GM12801 (cell line): Measurements from ENCODE around the gene PDE4B.

Source experiments
- CTCF ChIP-seq: IDR thresholded peaks from one replicate; pipeline ENCODE4 v1.5.1; 2011; ENCODE audit warnings: control low read depth; ENCODE audit not compliant: insufficient read length; ENCODE audit errors: extremely low read depth

The PDE4B gene

DNA sequence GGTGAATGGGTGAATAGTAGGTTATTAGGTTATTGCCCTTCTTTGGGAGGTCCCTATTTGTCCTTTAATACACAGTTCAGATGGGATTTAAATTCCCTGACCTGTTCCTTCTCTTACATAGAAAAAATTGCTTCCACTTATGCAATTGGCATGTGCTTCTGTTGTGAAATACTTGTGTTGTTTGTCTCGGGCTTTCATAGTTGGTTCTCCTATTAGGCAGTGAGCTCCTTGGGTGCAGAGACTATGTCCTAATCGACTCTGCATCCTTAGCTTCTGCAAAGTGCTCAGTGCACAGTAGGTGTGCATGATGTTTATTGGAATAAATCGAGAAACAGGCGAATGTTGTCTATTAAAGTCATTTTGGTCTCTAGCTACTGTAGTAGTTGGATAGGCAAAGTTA is 1.3 kb upstream of the PDE4B start:
- TF ChIP-seq CTCF = no peak

DNA sequence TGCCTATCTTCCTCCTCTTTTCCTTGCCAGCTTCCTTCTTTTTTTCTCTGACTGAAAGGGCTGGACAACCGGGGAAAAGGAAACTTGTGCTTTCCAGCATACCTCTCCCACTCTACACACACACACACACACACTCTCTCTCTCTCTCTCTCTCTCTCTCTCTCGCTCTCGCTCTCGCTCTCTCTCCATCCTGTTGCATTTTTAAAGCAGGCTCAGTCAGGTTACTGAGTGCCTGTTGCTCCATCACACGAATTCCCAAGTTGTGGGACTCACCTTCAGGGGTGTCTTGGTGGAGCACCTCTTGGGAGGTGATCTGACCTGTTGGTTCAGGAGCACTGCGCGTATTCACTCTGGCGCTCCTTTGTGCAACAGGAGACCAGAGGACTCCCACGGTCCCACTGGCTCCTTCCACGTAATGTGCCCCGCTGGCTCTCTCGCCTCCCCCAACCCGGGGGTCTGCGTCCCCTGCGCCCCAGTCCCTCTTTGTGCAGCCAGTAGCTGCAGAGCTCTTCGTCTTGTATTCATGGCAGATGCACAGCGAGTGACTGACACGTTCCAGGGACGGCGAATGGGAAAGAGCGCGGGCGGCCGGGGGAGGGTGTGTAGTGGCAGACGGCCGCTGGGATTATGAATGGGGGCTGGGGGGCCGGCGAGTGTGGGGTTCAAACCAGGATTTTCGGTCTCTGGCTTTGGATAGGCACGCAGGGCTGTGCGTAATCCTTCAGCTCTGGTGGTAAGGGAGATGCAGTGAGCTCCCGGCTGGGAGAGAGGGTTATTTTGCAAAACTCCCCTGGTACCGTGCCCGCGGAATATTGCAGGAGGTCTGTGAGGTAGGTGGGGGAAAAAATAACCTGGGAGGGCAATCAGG is 660 bp upstream of the PDE4B start:
- no peak for TF ChIP-seq CTCF

GRCh38 chr1:65793359-65793732 is 651 bp downstream of the PDE4B start:
- no peak for TF ChIP-seq CTCF

- no peak for TF ChIP-seq CTCF
Observed at GRCh38 chr1:65795311-65795710, 2.6 kb downstream of the PDE4B start.

GRCh38 chr1:65799601-65800000 is 6.9 kb downstream of the PDE4B start:
- TF ChIP-seq CTCF = no peak

GRCh38 chr1:65804584-65804983 is 11.9 kb downstream of the PDE4B start:
- TF ChIP-seq CTCF = no peak

DNA sequence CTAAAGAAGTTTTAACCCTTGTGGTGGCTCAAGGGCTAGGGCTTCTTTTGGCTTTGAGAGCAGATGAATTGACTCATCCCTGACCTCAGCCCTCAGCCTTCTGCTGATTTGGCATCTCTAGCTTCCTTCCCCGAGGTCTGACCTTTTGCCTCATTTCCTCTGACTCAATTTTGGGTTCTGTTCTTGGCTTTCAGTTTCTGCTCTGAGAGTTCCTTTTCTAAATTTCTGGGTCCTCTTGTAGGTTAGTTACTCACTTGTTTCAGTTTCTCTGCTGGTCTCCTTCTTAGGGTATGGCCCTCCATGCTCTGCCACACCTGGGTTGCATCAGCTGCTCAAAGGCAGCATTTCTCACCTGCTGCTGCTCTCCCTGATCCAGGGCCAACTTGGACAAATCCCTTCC is 19.4 kb downstream of the PDE4B start:
- TF ChIP-seq CTCF = no peak
